Left renal cortex interstitium (tissue), 4 donors: ENCODE data around the gene SAA1. TPM values are rescaled to one million over a fixed set of nuclear protein-coding genes. Genes with fewer than 3 reads are reported as not detected.

ENCODE experiments used
- DNase-seq, 4 donors: peaks; one replicate each; pipeline ENCODE4 v3.0.0-alpha.2; 2013; ENCODE audit warnings: low read depth in 4 of 4, low spot score in 2 of 4, missing footprints in 1 of 4
- polyA plus RNA-seq, 4 donors: library from polyadenylated mRNA; unstranded; fragments of 120-200 nt; gene quantifications; one replicate each; pipeline ENCODE4 v1.2.1, GENCODE V29; 2013; ENCODE audit not compliant: insufficient read length in 4 of 4

Gene SAA1
- polyA plus RNA-seq, 4 donors = not detected

DNA sequence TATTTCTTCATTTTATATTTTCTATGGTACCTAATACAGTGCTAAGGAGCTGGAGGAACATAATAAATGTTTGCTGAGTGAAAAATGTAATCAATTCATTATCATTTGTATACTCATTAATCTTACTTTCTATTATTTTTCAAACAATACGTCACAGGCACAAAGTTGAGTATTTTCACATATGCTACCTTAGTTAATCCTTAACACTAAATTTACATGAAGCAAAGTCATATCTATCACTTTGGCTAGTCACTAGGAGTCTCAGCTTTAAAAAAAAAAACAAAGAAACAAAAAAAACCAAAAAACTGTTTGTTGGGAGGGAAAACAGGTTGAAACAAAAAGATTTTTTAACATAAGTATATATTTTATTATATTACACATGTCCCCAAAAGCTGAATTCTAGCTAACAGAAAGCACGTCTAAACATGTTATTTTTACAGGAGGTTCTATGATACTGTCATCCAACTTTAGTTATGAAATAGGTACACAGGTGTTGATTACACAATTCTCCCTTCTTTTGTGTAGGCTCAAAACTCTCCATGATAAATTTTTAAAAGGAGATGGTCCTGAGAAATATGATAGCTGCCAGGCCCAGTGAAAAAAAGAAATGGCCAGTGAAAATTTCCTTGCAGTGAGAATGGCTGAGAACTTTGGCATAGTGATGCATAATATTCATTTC is 41.5 kb downstream of the SAA1 start:
- no peak for DNase-seq

DNA sequence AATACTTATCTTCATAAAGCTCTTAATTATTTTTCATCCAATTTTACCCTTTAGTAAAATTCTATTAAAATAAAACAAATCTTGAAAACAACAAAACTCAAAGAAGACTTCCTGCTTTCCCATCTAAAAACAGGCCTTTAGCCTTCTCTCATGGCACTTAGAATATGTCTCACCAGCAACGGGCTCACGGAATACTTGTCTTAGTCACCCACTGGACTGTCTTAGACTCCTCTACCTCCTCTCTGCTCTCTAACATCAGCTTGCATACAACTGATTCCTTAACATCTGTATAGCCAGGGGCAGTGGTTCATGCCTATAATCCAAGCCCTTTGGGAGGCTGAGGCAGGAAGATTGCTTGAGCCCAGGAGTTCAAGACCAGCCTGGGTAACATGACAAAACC is 42.2 kb downstream of the SAA1 start:
- no peak for DNase-seq

DNA sequence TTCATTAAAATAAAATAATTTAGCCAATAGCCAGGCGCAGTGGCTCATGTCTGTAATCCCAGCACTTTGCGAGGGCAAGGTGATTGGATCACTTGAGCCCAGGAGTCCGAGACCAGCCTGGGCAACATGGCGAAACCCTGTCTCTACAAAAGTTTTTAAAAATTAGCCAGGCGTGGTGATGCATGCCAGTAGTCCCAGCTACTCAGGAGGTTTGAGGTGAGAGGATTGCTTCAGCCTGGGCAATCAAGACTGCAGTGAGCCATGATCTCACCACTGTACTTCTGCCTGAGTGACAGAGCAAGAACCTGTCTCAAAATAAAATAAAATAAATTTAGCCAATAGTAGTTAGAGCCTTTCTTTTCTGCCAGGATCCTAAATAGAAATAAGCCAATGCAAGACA is 43.6 kb downstream of the SAA1 start:
- DNase-seq = no peak

DNA sequence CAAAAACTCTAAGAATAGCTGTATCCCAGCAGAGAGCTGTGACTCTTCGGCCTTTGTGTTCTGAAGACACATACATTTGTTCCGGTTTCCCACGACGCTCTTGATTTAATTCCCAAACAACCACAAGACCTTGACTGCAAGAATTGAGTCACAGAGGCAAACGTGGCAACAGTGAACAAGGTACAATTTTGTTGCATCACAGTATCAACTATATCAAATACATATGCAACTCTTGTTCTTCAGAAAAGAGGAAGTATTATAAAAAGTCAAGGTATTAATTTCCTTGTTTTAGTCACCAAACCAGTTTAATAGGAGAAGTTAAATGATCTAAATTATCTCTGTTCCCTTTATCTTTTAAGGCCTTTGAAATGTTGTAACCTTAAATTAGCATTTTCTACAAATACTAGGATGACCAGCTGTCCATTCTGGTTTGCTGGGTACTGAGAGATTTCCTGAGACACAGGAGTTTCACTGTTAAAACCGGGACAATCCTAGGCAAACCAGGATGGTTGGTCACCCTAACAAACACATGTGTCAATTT is 44.8 kb downstream of the SAA1 start:
- DNase-seq = no peak

DNA sequence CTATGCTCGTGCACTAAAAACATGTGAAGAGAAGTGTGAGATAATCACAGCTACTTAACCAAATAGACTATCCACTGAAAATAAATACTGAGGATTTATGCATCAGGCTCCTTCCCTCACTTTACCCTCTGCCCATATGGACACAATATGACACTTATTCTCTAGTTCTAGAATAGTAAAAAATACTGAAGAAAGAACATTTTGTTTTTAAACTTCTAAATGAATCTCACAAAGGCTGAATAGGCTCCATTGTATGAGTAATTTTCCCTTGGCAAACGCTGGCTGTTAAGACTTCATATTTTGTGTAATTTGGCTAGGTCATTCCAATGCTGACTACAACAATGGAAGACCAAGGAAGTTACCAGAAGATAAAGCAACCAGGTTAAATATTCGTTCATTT is 45.9 kb downstream of the SAA1 start:
- no peak for DNase-seq

DNA sequence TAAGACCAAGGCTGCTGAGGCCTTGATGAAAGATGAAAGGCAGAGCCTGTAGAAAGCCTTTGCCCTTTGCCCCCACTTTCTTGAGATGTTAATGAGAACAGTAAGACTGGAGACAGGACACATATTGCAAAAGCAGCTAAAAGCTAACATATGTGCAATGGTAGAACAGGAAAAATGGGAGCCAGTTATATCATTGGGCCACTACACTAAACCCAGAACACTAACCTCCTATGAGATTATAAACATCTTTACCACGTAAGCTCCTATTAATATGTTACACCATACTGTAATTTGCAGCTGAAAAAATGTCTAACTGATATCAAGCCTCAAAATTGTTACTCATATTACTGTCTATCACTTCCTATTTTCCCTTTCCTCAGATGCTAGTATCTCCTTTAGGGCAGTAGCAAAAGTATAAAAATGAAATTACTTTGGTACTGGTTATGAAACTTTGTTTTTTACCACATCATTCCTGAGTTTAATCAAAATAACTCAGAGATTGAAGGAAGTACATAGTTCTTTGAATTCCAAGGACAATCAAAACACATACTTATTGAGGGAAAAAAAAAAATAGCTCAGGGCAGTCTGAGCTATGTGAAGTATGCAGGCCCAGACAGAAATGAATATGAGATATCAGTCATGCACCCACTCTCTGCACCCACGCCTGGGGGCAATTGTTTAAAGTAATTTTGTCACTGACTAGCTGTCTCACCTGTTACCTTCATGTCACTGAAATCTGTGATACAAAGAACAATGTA is 46.8 kb downstream of the SAA1 start:
- no peak for DNase-seq

DNA sequence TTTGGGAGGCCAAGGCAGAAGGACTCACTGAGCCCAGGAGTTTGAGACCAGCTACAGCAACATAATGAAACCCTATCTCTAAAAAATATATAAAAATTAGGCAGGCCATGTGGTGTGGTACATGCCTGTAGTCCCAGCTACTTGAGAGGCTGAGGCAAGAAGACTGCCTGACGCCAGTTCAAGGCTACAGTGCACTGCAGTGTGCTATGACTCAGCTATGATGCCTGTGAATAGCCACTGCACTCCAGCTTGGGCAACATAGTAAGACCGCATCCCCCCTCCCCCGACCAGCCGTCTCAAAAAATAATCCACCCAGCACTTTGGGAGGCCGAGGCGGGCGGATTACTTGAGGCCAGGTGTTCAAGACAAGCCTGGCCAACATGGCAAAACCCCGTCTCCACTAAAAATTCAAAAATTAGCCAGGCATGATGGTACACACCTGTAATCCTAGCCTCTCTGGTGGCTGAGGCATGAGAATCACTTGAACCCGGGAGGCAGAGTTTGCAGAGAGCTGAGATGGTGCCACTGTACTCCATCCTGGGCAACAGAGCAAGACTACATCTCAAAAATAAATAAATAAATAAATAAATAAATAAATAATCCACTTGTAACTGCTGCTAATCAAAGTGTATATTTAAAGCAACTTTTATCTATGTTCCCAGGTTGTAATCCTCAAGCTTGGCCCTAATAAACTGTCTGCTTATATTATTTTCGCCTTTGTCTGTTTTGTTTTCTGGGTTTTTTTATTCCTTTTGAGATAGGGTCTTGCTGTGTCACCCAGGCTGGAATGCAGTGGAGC is 48.1 kb downstream of the SAA1 start:
- no peak for DNase-seq

DNA sequence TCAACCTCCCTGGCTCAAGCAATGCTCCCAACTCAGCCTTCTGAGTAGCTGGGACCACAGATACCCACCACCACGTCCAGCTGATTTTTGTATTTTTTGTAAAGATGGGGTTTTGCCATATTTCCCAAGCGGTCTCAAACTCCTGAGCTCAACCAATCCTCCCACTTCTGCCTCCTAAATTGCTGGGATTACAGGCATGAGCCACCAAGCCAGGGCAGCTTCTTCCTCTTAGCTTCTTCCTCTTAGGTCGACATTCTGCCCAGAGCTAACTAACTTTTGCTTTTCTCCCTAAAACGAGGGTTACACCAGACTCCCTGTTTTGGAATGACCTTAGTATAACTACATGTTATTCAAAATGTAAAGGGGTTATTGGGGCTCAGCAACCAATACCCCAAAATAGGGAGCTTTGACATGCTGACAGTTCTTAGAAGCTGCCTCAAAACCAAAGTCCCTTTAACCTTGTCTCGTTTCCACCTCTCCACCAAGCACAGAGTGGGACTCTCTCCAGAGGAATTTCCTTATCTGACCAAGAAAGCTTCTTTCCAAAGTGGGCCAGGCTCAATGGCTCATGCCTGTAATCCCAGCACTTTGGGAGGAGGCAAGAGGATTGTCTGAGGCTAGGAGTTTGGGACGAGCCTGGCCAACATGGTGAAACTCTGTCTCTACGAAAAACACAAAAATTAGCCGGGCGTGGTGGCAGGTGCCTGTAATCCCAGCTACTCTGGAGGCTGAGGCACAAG is 48.9 kb downstream of the SAA1 start:
- DNase-seq = no peak

DNA sequence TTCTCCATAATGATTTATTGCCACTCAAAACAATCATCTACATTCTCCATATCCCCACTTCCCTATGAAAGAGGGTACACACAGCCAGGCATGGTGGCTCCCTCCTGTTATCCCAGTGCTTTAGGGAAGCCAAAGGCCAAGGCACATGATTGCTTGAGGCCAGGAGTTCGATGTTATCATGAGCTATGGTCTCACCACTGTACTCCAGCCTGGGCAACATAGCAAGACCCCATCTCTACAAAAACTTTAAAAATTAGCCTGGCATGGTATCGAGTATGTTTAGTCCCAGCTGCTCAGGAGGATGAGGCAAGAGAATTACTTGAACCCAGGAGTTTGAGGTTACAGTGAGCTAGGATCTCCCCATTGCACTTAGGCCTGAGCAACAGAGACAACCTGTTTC is 49.8 kb downstream of the SAA1 start:
- DNase-seq = no peak

DNA sequence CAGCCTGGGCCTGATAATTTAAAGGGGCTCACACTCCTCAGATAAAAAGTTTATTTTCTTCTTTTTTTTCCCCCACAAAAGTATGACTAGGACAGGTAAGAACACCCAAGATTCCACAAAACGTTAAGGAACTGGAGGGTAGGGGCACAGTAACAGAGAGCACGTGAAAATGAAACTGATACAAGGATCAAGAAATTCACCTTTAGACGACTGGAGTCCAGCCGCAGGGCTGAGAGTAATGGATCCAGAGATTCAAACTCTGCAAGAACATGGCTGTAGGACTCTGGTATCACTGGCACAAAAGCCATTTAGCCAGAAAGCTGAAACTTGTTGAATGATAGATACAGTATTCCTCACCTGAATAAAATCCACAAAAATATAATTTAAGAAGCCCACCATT is 51.5 kb downstream of the SAA1 start:
- no peak for DNase-seq

Other genes starting within 250 kb of the SAA1 start
- gene TPH1, start 220.0 kb upstream of the SAA1 start, polyA plus RNA-seq = 1 to 10 TPM in 2 of 4 donors, under 1 TPM in 2; 0.22 to 1.9 (median 0.91) TPM
- gene SAAL1, start 160.2 kb upstream of the SAA1 start, polyA plus RNA-seq = 10 to 100 TPM; 21.9 to 44.2 (median 29.7) TPM
- not detected for gene MRGPRX3, start 133.7 kb upstream of the SAA1 start, polyA plus RNA-seq
- not detected for gene MRGPRX4, start 93.4 kb upstream of the SAA1 start, polyA plus RNA-seq
- under 1 TPM in 1 of 4 donors, not detected in 3; 0.37 TPM for gene SAA4, start 29.5 kb upstream of the SAA1 start, polyA plus RNA-seq
- under 1 TPM in 2 of 4 donors, not detected in 2; 0.14 to 0.32 TPM for gene SAA2, start 17.6 kb upstream of the SAA1 start, polyA plus RNA-seq
- gene HPS5, start 55.9 kb downstream of the SAA1 start, polyA plus RNA-seq = 10 to 100 TPM; 18.9 to 27.6 (median 24.4) TPM
- 10 to 100 TPM; 45.1 to 64.1 (median 58.0) TPM for gene GTF2H1, start 56.3 kb downstream of the SAA1 start, polyA plus RNA-seq
- 100 to 1,000 TPM; 231 to 319 (median 268) TPM for gene LDHA, start 128.3 kb downstream of the SAA1 start, polyA plus RNA-seq
- under 1 TPM in 3 of 4 donors, not detected in 1; 0.13 to 0.64 (median 0.34) TPM for gene LDHC, start 146.1 kb downstream of the SAA1 start, polyA plus RNA-seq
- 1 to 10 TPM in 3 of 4 donors, under 1 TPM in 1; 0.69 to 1.7 (median 1.2) TPM for gene LDHAL6A, start 189.6 kb downstream of the SAA1 start, polyA plus RNA-seq